ENCODE results near the gene LARP1.

GRCh38 chr5:154830596-154830995, 75.4 kb downstream of the LARP1 start:
- TF ChIP-seq CTCF (IDR thresholded peaks at IDR 0.05) (no peak), POLR2A (IDR thresholded peaks at IDR 0.05) (no peak)

Data from right lobe of liver (tissue), 4 donors.